Measurements from ENCODE around the gene OXSR1.

DNA sequence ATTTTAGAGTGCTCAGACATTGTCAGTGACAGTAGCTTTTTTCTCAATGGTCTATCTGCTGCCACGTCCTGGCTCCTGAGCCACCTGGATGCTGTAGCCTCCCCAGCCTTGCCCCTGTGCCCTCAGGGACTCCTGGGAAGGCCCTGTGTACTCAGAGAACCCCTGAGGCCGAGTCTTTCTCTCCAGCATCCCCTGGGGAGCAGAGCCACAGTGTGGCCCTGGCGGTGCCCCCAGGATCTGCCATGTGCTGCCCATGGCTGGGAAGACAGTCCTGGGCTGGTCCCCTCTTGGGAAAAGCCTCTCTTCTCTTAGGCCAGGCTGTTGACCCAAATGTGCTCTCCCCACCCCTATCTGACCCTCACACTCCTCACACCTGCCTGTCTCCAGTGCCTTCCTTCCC lies 21.8 kb upstream of the OXSR1 start:
- TF ChIP-seq, protein P1, sequence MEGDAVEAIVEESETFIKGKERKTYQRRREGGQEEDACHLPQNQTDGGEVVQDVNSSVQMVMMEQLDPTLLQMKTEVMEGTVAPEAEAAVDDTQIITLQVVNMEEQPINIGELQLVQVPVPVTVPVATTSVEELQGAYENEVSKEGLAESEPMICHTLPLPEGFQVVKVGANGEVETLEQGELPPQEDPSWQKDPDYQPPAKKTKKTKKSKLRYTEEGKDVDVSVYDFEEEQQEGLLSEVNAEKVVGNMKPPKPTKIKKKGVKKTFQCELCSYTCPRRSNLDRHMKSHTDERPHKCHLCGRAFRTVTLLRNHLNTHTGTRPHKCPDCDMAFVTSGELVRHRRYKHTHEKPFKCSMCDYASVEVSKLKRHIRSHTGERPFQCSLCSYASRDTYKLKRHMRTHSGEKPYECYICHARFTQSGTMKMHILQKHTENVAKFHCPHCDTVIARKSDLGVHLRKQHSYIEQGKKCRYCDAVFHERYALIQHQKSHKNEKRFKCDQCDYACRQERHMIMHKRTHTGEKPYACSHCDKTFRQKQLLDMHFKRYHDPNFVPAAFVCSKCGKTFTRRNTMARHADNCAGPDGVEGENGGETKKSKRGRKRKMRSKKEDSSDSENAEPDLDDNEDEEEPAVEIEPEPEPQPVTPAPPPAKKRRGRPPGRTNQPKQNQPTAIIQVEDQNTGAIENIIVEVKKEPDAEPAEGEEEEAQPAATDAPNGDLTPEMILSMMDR (IDR thresholded peaks at IDR 0.05) = no peak
- TF ChIP-seq ZFX (IDR thresholded peaks at IDR 0.05; ENCODE audit: borderline replicate concordance) = no peak

Measured in 22Rv1 (cell line).